Activated CD8-positive, alpha-beta memory T cell treated with anti-CD3 and anti-CD28 coated beads for 1 hour (primary cell): Measurements from ENCODE around the gene BNIP5.

Source experiments
- DNase-seq, 2 donors: peaks; one replicate each; pipeline ENCODE4 v3.0.0-alpha.2; 2020; ENCODE audit warnings: low read depth in 1 of 2; ENCODE audit errors: extremely low read depth in 1 of 2

Gene BNIP5

GRCh38 chr6:36269834-36270705, 66.6 kb downstream of the BNIP5 start, which contains the start of gene PNPLA1:
TSS of gene PNPLA1 (plus strand) at chr6:36270060. CDS start at chr6:36270460, 400 bp downstream.
- no peak for DNase-seq

DNA sequence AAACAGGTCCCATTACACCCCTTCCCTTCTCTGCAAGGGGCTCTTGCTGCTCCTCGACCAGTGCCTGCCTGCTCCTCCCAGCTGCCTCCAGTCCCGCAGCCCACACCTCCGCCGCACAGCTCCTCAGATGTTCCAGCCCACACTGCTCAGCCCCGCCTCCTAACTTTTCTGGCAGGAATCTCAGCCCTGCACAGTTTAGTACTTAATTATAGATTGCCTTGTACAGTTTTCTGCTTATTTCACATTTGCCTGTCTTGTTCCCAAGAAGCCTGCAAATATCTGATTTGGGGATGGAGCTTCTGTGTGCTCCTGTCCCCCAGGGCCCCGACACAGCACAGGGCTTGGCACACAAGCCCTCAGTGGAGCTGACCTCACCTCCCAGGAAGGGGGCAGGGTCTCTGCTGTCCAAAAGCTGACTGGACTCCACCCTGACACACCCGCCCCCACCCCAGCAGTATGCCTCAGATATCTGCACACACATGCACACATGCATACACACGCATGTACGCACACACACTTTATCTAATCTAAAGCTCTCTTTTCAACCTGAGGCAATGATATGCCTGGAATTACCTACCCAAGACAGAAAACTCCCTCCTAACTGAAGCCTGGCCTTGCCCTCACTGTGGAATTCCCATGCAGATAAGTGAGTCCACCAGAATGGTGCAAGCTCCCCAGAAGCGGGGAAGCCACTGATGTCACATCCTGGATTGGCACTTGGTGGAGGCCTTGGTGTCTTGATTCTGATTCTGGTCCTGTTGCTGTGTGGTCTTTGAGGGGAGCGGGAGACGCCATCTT, 68.0 kb downstream of the BNIP5 start:
- no peak for DNase-seq

GRCh38 chr6:36267731-36268477, 68.8 kb downstream of the BNIP5 start:
- no peak for DNase-seq

- DNase-seq = no peak
These were observed 69.6 kb downstream of the BNIP5 start for GRCh38 chr6:36266913-36267644.
